Activated CD4-positive, CD25-positive, alpha-beta regulatory T cell treated with anti-CD3 and anti-CD28 coated beads, Interleukin-2, amount 50 U/mL, for 72 hours (primary cell): Measurements from ENCODE around the gene PEX10.

Source experiments
- DNase-seq: peaks from one replicate; pipeline ENCODE4 v3.0.0; 2021

PEX10 gene

GRCh38 chr1:2372551-2373490, 39.5 kb downstream of the PEX10 start:
- no peak for DNase-seq

DNA sequence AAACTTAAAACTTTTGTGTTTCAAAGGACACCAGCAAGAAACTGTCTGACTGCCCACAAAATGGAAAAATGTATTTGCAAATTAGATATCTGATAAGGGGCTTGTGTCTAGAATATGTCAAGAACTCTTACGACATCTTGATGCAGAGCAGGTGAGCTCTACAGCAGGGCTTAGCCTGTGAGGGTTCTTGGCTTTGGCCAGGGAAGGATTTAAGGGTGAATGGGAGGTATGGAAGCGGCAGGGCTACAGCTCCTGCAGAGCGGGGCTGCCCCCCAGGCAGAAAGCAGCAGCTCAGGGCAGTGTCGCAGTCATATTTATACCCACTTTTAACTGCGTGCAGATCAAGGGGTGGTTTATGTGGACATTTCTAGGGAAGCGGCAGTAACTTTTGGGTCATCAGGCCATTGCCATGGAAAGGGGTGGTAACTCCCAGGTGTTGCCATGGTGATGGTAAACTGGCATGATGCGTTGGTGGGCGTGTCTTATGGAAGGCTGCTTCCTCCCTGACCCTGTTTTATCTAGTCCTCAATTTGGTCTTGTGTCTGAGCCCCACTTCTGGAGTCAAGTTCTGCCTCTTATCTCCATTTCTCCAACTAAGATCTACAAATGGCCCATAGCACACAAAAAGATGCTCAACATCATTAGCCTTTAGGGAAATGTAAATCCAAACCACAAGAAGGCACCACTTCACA, 44.2 kb downstream of the PEX10 start:
- DNase-seq, result no peak

DNA sequence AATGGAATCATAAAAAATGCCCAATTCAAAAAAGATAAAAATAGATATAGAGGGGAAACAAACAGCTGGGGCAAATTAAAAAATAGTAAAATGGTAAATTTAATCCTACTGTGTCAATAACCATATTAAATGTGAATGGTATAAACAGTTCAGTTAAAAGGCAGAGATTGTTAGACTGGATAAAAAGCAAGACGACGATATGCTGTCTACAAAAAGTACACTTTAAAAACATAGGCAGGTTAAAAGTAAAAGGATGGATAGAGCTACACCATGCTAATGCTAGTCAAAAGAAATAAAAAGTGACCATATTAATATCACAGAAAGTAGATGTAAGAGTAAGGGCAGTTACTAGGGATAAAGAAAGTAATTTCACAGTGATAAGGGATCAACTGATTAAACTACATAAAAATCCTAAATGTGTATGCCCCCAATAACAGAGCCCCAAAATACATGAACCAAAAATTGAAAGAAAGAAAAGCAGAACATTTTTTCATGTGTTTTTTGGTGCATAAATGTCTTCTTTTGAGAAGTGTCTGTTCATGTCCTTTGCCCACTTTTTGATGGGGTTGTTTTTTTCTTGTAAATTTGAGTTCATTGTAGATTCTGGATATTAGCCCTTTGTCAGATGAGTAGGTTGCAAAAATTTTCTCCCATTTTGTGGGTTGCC, 48.4 kb downstream of the PEX10 start:
- no peak for DNase-seq

- no peak for DNase-seq
Measured at GRCh38 chr1:2360588-2361364, 51.6 kb downstream of the PEX10 start.

GRCh38 chr1:2358651-2359640, 53.4 kb downstream of the PEX10 start:
- peak; percentile 16 for DNase-seq

DNA sequence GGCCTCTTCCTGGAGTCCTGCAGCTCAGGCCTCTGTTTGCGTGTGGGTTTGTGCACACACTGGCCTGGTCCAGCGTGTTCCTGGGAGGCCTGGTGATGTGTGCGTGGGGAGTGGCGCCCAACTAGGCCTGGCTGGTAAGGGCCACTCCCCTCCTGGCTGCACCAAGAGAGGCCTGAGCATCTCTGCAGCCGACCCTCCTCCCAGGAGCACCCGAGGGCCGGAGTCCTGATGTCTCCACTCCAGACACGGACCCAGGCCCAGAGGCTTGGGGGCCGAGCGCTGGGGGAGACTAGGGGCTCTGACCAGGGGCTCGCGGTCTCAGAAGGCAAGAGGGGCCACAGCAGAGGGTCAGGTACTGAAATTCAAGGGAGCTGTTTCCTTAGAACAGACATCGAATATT, 54.3 kb downstream of the PEX10 start:
- DNase-seq, result no peak

DNA sequence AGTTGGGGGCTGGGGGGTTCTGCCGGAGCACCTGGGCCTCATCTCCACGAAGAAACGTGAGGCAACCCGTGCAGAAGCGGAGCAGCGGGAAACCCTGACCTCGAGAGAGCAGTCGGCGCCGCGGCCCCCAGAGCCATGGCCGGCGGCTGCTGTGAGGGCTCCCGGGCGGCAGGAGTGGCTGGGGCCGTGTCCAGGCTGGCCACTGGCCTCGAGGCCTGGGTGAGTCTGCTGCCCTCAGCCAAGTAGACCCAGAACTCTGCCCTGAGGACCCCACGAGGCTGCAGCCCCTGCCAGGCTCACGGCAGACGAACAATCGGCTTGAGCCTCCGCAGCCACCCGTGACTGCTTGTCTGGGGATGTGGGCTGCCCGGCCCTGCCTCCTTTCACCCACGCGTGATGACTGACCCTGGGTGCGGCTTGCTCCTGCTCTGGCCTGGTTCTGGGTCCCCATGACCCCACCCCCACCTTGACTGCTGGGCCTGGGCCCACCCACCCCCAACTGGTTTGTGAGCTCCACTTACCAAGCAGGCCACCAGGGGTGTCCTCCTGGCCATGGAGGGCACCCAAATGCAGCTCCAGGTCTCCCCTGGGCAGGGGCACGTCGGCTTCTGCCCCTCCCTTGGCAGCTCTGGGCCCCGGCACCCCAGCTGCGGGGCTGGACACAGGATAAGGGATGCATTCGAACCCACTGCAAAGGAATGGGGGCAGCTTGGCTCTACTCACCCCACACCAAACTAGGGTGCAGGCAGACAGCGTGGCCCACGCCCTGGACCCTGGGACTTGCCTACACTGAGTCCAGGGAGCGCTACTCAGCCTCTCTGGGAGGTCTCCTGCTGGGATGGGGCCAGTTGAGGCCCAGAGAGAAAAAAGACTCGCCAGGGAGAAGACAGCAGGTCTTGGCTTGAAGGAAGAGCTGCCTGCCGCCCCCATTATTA, 55.2 kb downstream of the PEX10 start:
- DNase-seq, result peak; percentile 23

GRCh38 chr1:2356401-2356800, 56.0 kb downstream of the PEX10 start:
- no peak for DNase-seq

GRCh38 chr1:2355373-2356261, 56.7 kb downstream of the PEX10 start:
- DNase-seq, result no peak

GRCh38 chr1:2354511-2355372, 57.6 kb downstream of the PEX10 start:
- DNase-seq, result no peak
